HG03108 (cell line): ENCODE measurements around the gene SH3BP2.

Experiments used
- ATAC-seq: cut with Tn5 transposase; IDR thresholded peaks from one replicate; pipeline ENCODE4 v1.9.1; 2021; ENCODE audit warnings: moderate library complexity; ENCODE audit not compliant: unreplicated experiment

SH3BP2 gene

GRCh38 chr4:2792711-2793585 is at the start of gene SH3BP2:
SH3BP2 (plus strand) TSS chr4:2793085; CDS start chr4:2820618, 27,533 bp downstream.
- ATAC-seq, result no peak

- no peak for ATAC-seq
These were observed 49.1 kb upstream of the SH3BP2 start for GRCh38 chr4:2743518-2744445.

GRCh38 chr4:2744576-2745270 is 48.2 kb upstream of the SH3BP2 start:
- ATAC-seq, result no peak

- no peak for ATAC-seq
These were observed 47.4 kb upstream of the SH3BP2 start for GRCh38 chr4:2745516-2745915.

GRCh38 chr4:2745981-2746806 is 46.7 kb upstream of the SH3BP2 start:
- peak; percentile 91 for ATAC-seq

- no peak for ATAC-seq
These were observed 45.8 kb upstream of the SH3BP2 start for GRCh38 chr4:2746891-2747695.

- ATAC-seq, result no peak
These were observed 41.9 kb upstream of the SH3BP2 start for GRCh38 chr4:2750719-2751605.

GRCh38 chr4:2753436-2753835 is 39.4 kb upstream of the SH3BP2 start:
- ATAC-seq, result no peak

- no peak for ATAC-seq
These were observed 37.8 kb upstream of the SH3BP2 start for GRCh38 chr4:2754848-2755819.

- ATAC-seq, result peak; percentile 68
These were observed 36.8 kb upstream of the SH3BP2 start, which contains the start of gene TNIP2 for GRCh38 chr4:2755821-2756690. TNIP2 (minus strand) TSS chr4:2756336; CDS start chr4:2756289, 47 bp downstream.

- ATAC-seq, result no peak
These were observed 36.1 kb upstream of the SH3BP2 start for GRCh38 chr4:2756691-2757350.

GRCh38 chr4:2757426-2757825 is 35.5 kb upstream of the SH3BP2 start:
- no peak for ATAC-seq

- no peak for ATAC-seq
These were observed 31.6 kb upstream of the SH3BP2 start for GRCh38 chr4:2761035-2761923.

GRCh38 chr4:2762048-2762447 is 30.8 kb upstream of the SH3BP2 start:
- no peak for ATAC-seq
